GM18868 (cell line): ENCODE measurements around the gene ARHGAP32.

Experiments
- ATAC-seq: cut with Tn5 transposase; IDR thresholded peaks from one replicate; pipeline ENCODE4 v1.9.1; 2021; ENCODE audit warnings: mild to moderate bottlenecking, moderate library complexity; ENCODE audit not compliant: unreplicated experiment

ARHGAP32 gene

GRCh38 chr11:128917144-128917724, 274.9 kb downstream of the ARHGAP32 start:
- ATAC-seq: peak; percentile 78

GRCh38 chr11:128916681-128917080, 275.4 kb downstream of the ARHGAP32 start:
- no peak for ATAC-seq

GRCh38 chr11:128916037-128916572, 276.0 kb downstream of the ARHGAP32 start:
- no peak for ATAC-seq

- ATAC-seq: no peak
Measured at GRCh38 chr11:128915149-128915521, 277.0 kb downstream of the ARHGAP32 start.
